Glomerular visceral epithelial cell (primary cell): Measurements from ENCODE around the gene SNAI3.

Experiments
- DNase-seq: peaks from one replicate; pipeline ENCODE4 v3.0.0-alpha.2; 2016; ENCODE audit errors: extremely low spot score

The SNAI3 gene

GRCh38 chr16:88686439-88687253, at the start of gene SNAI3:
Gene SNAI3, minus strand, starts transcription at chr16:88686507. Its CDS starts 101 bp downstream, at chr16:88686406.
- DNase-seq, result peak; percentile 69

GRCh38 chr16:88736088-88736487, 49.8 kb upstream of the SNAI3 start:
- no peak for DNase-seq

- no peak for DNase-seq
These were observed 49.3 kb upstream of the SNAI3 start for GRCh38 chr16:88735616-88736015.

GRCh38 chr16:88735121-88735520, 48.8 kb upstream of the SNAI3 start:
- DNase-seq, result no peak

- DNase-seq, result no peak
These were observed 48.0 kb upstream of the SNAI3 start for GRCh38 chr16:88734361-88734728.

GRCh38 chr16:88733630-88734360, 47.5 kb upstream of the SNAI3 start:
- no peak for DNase-seq

GRCh38 chr16:88732961-88733294, 46.6 kb upstream of the SNAI3 start:
- no peak for DNase-seq

- no peak for DNase-seq
These were observed 46.1 kb upstream of the SNAI3 start for GRCh38 chr16:88732172-88732960.

GRCh38 chr16:88731699-88732098, 45.4 kb upstream of the SNAI3 start:
- DNase-seq, result no peak

GRCh38 chr16:88730632-88731607, 44.6 kb upstream of the SNAI3 start:
- DNase-seq, result no peak

GRCh38 chr16:88727871-88728270, 41.6 kb upstream of the SNAI3 start:
- no peak for DNase-seq

- no peak for DNase-seq
These were observed 40.7 kb upstream of the SNAI3 start for GRCh38 chr16:88726981-88727380.

- no peak for DNase-seq
These were observed 40.1 kb upstream of the SNAI3 start for GRCh38 chr16:88726408-88726749.

- no peak for DNase-seq
These were observed 39.5 kb upstream of the SNAI3 start for GRCh38 chr16:88725609-88726407.

GRCh38 chr16:88724855-88725555, 38.7 kb upstream of the SNAI3 start:
- DNase-seq, result no peak

- no peak for DNase-seq
These were observed 37.6 kb upstream of the SNAI3 start for GRCh38 chr16:88723911-88724310.

GRCh38 chr16:88723507-88723887, 37.2 kb upstream of the SNAI3 start:
- DNase-seq, result no peak

GRCh38 chr16:88722784-88723506, 36.6 kb upstream of the SNAI3 start:
- DNase-seq, result no peak
